ENCODE results near the gene PLD6. TPM values are rescaled to one million over a fixed set of nuclear protein-coding genes. Genes with fewer than 3 reads are reported as not detected.

PLD6 gene
- total RNA-seq, 1 experiment from 2014 or later: 8.0 TPM

GRCh38 chr17:17168401-17168800 is 37.7 kb downstream of the PLD6 start:
- TF ChIP-seq, protein P1, sequence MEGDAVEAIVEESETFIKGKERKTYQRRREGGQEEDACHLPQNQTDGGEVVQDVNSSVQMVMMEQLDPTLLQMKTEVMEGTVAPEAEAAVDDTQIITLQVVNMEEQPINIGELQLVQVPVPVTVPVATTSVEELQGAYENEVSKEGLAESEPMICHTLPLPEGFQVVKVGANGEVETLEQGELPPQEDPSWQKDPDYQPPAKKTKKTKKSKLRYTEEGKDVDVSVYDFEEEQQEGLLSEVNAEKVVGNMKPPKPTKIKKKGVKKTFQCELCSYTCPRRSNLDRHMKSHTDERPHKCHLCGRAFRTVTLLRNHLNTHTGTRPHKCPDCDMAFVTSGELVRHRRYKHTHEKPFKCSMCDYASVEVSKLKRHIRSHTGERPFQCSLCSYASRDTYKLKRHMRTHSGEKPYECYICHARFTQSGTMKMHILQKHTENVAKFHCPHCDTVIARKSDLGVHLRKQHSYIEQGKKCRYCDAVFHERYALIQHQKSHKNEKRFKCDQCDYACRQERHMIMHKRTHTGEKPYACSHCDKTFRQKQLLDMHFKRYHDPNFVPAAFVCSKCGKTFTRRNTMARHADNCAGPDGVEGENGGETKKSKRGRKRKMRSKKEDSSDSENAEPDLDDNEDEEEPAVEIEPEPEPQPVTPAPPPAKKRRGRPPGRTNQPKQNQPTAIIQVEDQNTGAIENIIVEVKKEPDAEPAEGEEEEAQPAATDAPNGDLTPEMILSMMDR (IDR thresholded peaks at IDR 0.05; ENCODE audit: insufficient read depth in 1 of 2, low read depth in 1 of 2, low read length in 1 of 2, severe bottlenecking in 1 of 2, unreplicated experiment in 1 of 2): no peak
- no peak overlapping the region for H3K4me3 Mint-ChIP-seq (ENCODE audit: unreplicated experiment)
- Histone ChIP-seq H3K4me3 (ENCODE audit: low read depth, low read length) (no peak overlapping the region), H3K36me3 (ENCODE audit: control insufficient read depth, insufficient read depth, low read length) (peaks cover 7% of the 10 kb centered on the region; the same call in 1 of the 2 replicates), H3K9me3 (no peaks in the 10 kb centered on the region), H3K27me3 (replicated peaks; ENCODE audit: control insufficient read depth, insufficient read depth, low read length) (no peaks in the 10 kb centered on the region), H3K4me1 (no peaks in the 10 kb centered on the region)
- POLR2A ChIA-PET: no interaction called here
- no peaks in the 10 kb centered on the region for H3K27me3 Mint-ChIP-seq (ENCODE audit: insufficient read depth, unreplicated experiment)
- BruUV-seq (replicated peaks): no TSS peak
- no peaks in the 10 kb centered on the region for H3K9me3 Mint-ChIP-seq (ENCODE audit: unreplicated experiment)
- H3K36me3 Mint-ChIP-seq (ENCODE audit: insufficient read depth, unreplicated experiment): peaks cover 99% of the 10 kb centered on the region
- intact Hi-C loops (cut with micrococcal nuclease; ENCODE audit: unreplicated experiment): no loop called here
- CTCF ChIA-PET: no interaction called here
- DNase-seq: no peak
- H3K27ac Mint-ChIP-seq (ENCODE audit: unreplicated experiment): no peak overlapping the region
- H3K4me1 Mint-ChIP-seq (ENCODE audit: low read depth, unreplicated experiment): no peaks in the 10 kb centered on the region

- TF ChIP-seq, protein P1 (IDR thresholded peaks at IDR 0.05; ENCODE audit: insufficient read depth in 1 of 2, low read depth in 1 of 2, low read length in 1 of 2, severe bottlenecking in 1 of 2, unreplicated experiment in 1 of 2): no peak
- Histone ChIP-seq H3K4me3 (ENCODE audit: low read depth, low read length) (no peak overlapping the region), H3K27me3 (replicated peaks; ENCODE audit: control insufficient read depth, insufficient read depth, low read length) (no peaks in the 10 kb centered on the region), H3K36me3 (ENCODE audit: control insufficient read depth, insufficient read depth, low read length) (peaks cover 7% of the 10 kb centered on the region), H3K4me1 (no peaks in the 10 kb centered on the region), H3K9me3 (no peaks in the 10 kb centered on the region)
- ChIA-PET POLR2A (no interaction called here), CTCF (no interaction called here)
- no peak overlapping the region for H3K27ac Mint-ChIP-seq (ENCODE audit: unreplicated experiment)
- no peak for DNase-seq
- BruUV-seq (replicated peaks): no TSS peak
- no peaks in the 10 kb centered on the region for H3K27me3 Mint-ChIP-seq (ENCODE audit: insufficient read depth, unreplicated experiment)
- H3K36me3 Mint-ChIP-seq (ENCODE audit: insufficient read depth, unreplicated experiment): peaks cover 99% of the 10 kb centered on the region
- H3K9me3 Mint-ChIP-seq (ENCODE audit: unreplicated experiment): no peaks in the 10 kb centered on the region
- H3K4me3 Mint-ChIP-seq (ENCODE audit: unreplicated experiment): no peak overlapping the region
- intact Hi-C loops (cut with micrococcal nuclease; ENCODE audit: unreplicated experiment): no loop called here
- H3K4me1 Mint-ChIP-seq (ENCODE audit: low read depth, unreplicated experiment): no peaks in the 10 kb centered on the region
These were observed 38.1 kb downstream of the PLD6 start for GRCh38 chr17:17167986-17168385.

- CTCF ChIA-PET: no interaction called here
- DNase-seq: no peak
- no peaks in the 10 kb centered on the region for H3K27me3 ChIP-seq (replicated peaks; ENCODE audit: control insufficient read depth, insufficient read depth, low read length)
- H3K36me3 ChIP-seq (ENCODE audit: control insufficient read depth, insufficient read depth, low read length): peaks cover 7% of the 10 kb centered on the region
- H3K27me3 Mint-ChIP-seq (ENCODE audit: insufficient read depth, unreplicated experiment): no peaks in the 10 kb centered on the region
- no peak overlapping the region for H3K4me3 Mint-ChIP-seq (ENCODE audit: unreplicated experiment)
- H3K9me3 Mint-ChIP-seq (ENCODE audit: unreplicated experiment): no peaks in the 10 kb centered on the region
- H3K9me3 ChIP-seq: no peaks in the 10 kb centered on the region
- no peak overlapping the region for H3K4me3 ChIP-seq (ENCODE audit: low read depth, low read length)
- no peak overlapping the region for H3K27ac Mint-ChIP-seq (ENCODE audit: unreplicated experiment)
- peaks cover 99% of the 10 kb centered on the region for H3K36me3 Mint-ChIP-seq (ENCODE audit: insufficient read depth, unreplicated experiment)
- no peaks in the 10 kb centered on the region for H3K4me1 Mint-ChIP-seq (ENCODE audit: low read depth, unreplicated experiment)
- intact Hi-C loops (cut with micrococcal nuclease; ENCODE audit: unreplicated experiment): no loop called here
- no peaks in the 10 kb centered on the region for H3K4me1 ChIP-seq
- POLR2A ChIA-PET: no interaction called here
- BruUV-seq (replicated peaks): no TSS peak
- TF ChIP-seq, protein P1 (IDR thresholded peaks at IDR 0.05; ENCODE audit: insufficient read depth in 1 of 2, low read depth in 1 of 2, low read length in 1 of 2, severe bottlenecking in 1 of 2, unreplicated experiment in 1 of 2): no peak
These were observed 38.8 kb downstream of the PLD6 start for GRCh38 chr17:17167356-17167755.

Data from Caco-2 (cell line).